Neural progenitor cell (in vitro differentiated cells): ENCODE measurements around the gene CTDSP1. TPM values are rescaled to one million over a fixed set of nuclear protein-coding genes. Genes with fewer than 3 reads are reported as not detected.

Experiments used
- DNase-seq: peaks from one replicate; pipeline ENCODE4 v3.0.0-alpha.2; 2016; ENCODE audit warnings: low spot score
- H2AFZ ChIP-seq: fragments of 200-600 bp; sonication (generic); replicated peaks from 2 replicates; pipeline ENCODE4 v1.6.1; 2016; ENCODE audit warnings: antibody characterized with exemption
- H3F3A ChIP-seq: fragments of 200-600 bp; sonication (generic); 2 replicates; pipeline ENCODE4 v1.6.1; 2016; ENCODE audit warnings: antibody characterized with exemption, low read depth
- H3K27ac ChIP-seq: fragments of 200-600 bp; sonication (generic); 2 replicates; pipeline ENCODE4 v1.5.1; 2016; ENCODE audit warnings: mild to moderate bottlenecking
- H3K27me3 ChIP-seq: fragments of 200-600 bp; sonication (generic); 2 replicates; pipeline ENCODE4 v1.6.1; 2016; ENCODE audit warnings: mild to moderate bottlenecking, moderate library complexity
- H3K36me3 ChIP-seq: fragments of 200-600 bp; sonication (generic); 2 replicates; pipeline ENCODE4 v1.5.1; 2016
- H3K4me1 ChIP-seq: fragments of 200-600 bp; sonication (generic); 2 replicates; pipeline ENCODE4 v1.6.1; 2016; ENCODE audit warnings: mixed run types
- H3K4me2 ChIP-seq: fragments of 200-600 bp; sonication (generic); 2 replicates; pipeline ENCODE4 v1.6.1; 2016
- H3K4me3 ChIP-seq: fragments of 200-600 bp; sonication (generic); 2 replicates; pipeline ENCODE4 v1.5.1; 2016
- H3K79me2 ChIP-seq: fragments of 200-600 bp; sonication (generic); 2 replicates; pipeline ENCODE4 v1.6.1; 2016; ENCODE audit warnings: low read depth
- H3K9ac ChIP-seq: fragments of 200-600 bp; sonication (generic); 2 replicates; pipeline ENCODE4 v1.6.1; 2016
- H3K9me3 ChIP-seq: fragments of 200-600 bp; sonication (generic); 2 replicates; pipeline ENCODE4 v1.5.1; 2016; ENCODE audit warnings: low read depth
- H4K20me1 ChIP-seq: fragments of 200-600 bp; sonication (generic); 2 replicates; pipeline ENCODE4 v1.6.1; 2016; ENCODE audit warnings: low read depth
- H3K27ac Mint-ChIP-seq: 3 replicates; pipeline ENCODE4 v1.8.0; 2021; ENCODE audit warnings: mixed read lengths
- H3K27me3 Mint-ChIP-seq: 2 replicates; pipeline ENCODE4 v1.8.0; 2022; ENCODE audit warnings: low read depth, mild to moderate bottlenecking, inconsistent platforms, moderate library complexity, mixed read lengths; ENCODE audit not compliant: insufficient read depth
- H3K36me3 Mint-ChIP-seq: 3 replicates; pipeline ENCODE4 v1.8.0; 2021; ENCODE audit warnings: mixed read lengths
- H3K4me1 Mint-ChIP-seq: 3 replicates; pipeline ENCODE4 v1.8.0; 2021; ENCODE audit warnings: mixed read lengths
- H3K4me3 Mint-ChIP-seq: 3 replicates; pipeline ENCODE4 v1.8.0; 2021; ENCODE audit warnings: mild to moderate bottlenecking, moderate library complexity, mixed read lengths
- H3K9me3 Mint-ChIP-seq: 3 replicates; pipeline ENCODE4 v1.8.0; 2020; ENCODE audit warnings: mixed read lengths
- CTCF ChIP-seq: fragments of 200-600 bp; sonication (generic); IDR thresholded peaks from 2 replicates; pipeline ENCODE4 v1.5.1; 2017; ENCODE audit warnings: antibody characterized with exemption, mild to moderate bottlenecking
- EZH2 ChIP-seq: fragments of 200-600 bp; sonication (generic); IDR thresholded peaks from 2 replicates; pipeline ENCODE4 v1.6.1; 2017; ENCODE audit warnings: antibody characterized with exemption, mild to moderate bottlenecking, moderate library complexity
- EZH2phosphoT487 ChIP-seq: fragments of 200-600 bp; sonication (generic); IDR thresholded peaks from 2 replicates; pipeline ENCODE4 v1.6.1; 2017; ENCODE audit warnings: antibody characterized with exemption
- total RNA-seq: library from RNA; depleted of rRNA; stranded (reverse); fragments of >200 nt; gene quantifications from 2 replicates; pipeline ENCODE4 v1.2.3, GENCODE V29; 2015; ENCODE audit warnings: low replicate concordance

CTDSP1 gene
- total RNA-seq, 1 donor from 2014 or later: 31.3 TPM

GRCh38 chr2:218400167-218400929 is 680 bp downstream of the CTDSP1 start:
- H3K4me2 ChIP-seq: peak overlapping the region; percentile 78
- peak; percentile 44 for DNase-seq
- H3K36me3 ChIP-seq: no peaks in the 10 kb centered on the region
- H3K4me3 ChIP-seq: peak overlapping the region; percentile 72
- H3K9me3 Mint-ChIP-seq: no peaks in the 10 kb centered on the region
- no peaks in the 10 kb centered on the region for H3K9me3 ChIP-seq
- H3K27me3 Mint-ChIP-seq: peaks cover 25% of the 10 kb centered on the region
- H3K36me3 Mint-ChIP-seq: peaks cover 10% of the 10 kb centered on the region
- H3K4me1 ChIP-seq: peaks cover 27% of the 10 kb centered on the region
- H3K27me3 ChIP-seq: peaks cover 37% of the 10 kb centered on the region
- peak overlapping the region; percentile 61 for H3K27ac ChIP-seq
- peak overlapping the region; percentile 75 for H3K9ac ChIP-seq
- peak overlapping the region; percentile 96 for H3K4me3 Mint-ChIP-seq
- peaks cover 53% of the 10 kb centered on the region for H3F3A ChIP-seq
- peaks cover 23% of the 10 kb centered on the region for H3K79me2 ChIP-seq
- TF ChIP-seq EZH2phosphoT487 (no peak), EZH2 (no peak), CTCF (no peak)
- peaks cover 14% of the 10 kb centered on the region for H4K20me1 ChIP-seq
- H3K27ac Mint-ChIP-seq: no peak overlapping the region
- peaks cover 27% of the 10 kb centered on the region for H3K4me1 Mint-ChIP-seq
- H2AFZ ChIP-seq: no peak overlapping the region

GRCh38 chr2:218400930-218401881 is 1.5 kb downstream of the CTDSP1 start:
- Mint-ChIP-seq H3K27ac (no peak overlapping the region), H3K36me3 (peaks cover 10% of the 10 kb centered on the region), H3K27me3 (peaks cover 24% of the 10 kb centered on the region), H3K4me3 (peak overlapping the region; percentile 96), H3K9me3 (no peaks in the 10 kb centered on the region), H3K4me1 (peaks cover 30% of the 10 kb centered on the region)
- peak overlapping the region; percentile 72 for H3K4me3 ChIP-seq
- TF ChIP-seq CTCF: no peak
- H3K36me3 ChIP-seq: no peaks in the 10 kb centered on the region
- H4K20me1 ChIP-seq: peaks cover 14% of the 10 kb centered on the region
- H3K4me1 ChIP-seq: peaks cover 30% of the 10 kb centered on the region
- H3K27ac ChIP-seq: no peak overlapping the region
- H2AFZ ChIP-seq: no peak overlapping the region
- H3K9ac ChIP-seq: no peak overlapping the region
- peaks cover 23% of the 10 kb centered on the region for H3K79me2 ChIP-seq
- H3K9me3 ChIP-seq: no peaks in the 10 kb centered on the region
- peaks cover 55% of the 10 kb centered on the region for H3F3A ChIP-seq
- H3K27me3 ChIP-seq: peaks cover 34% of the 10 kb centered on the region
- H3K4me2 ChIP-seq: peak overlapping the region; percentile 78
- peak; percentile 75 for DNase-seq

GRCh38 chr2:218401890-218402289 is 2.2 kb downstream of the CTDSP1 start:
- no peak overlapping the region for H3K4me2 ChIP-seq

More at GRCh38 chr2:218401890-218402289, 2.2 kb downstream of the CTDSP1 start:
- Mint-ChIP-seq H3K4me1 (peaks cover 26% of the 10 kb centered on the region), H3K9me3 (no peaks in the 10 kb centered on the region), H3K36me3 (peaks cover 10% of the 10 kb centered on the region), H3K27ac (no peak overlapping the region), H3K4me3 (peak overlapping the region; percentile 65), H3K27me3 (peaks cover 17% of the 10 kb centered on the region)
- no peak overlapping the region for H2AFZ ChIP-seq
- TF ChIP-seq EZH2phosphoT487 (no peak), CTCF (no peak), EZH2 (no peak)
- DNase-seq: no peak
- H3K9ac ChIP-seq: no peak overlapping the region
- peaks cover 48% of the 10 kb centered on the region for H3F3A ChIP-seq
- H3K27me3 ChIP-seq: peaks cover 28% of the 10 kb centered on the region
- peaks cover 23% of the 10 kb centered on the region for H3K79me2 ChIP-seq
- peaks cover 27% of the 10 kb centered on the region for H3K4me1 ChIP-seq
- H3K9me3 ChIP-seq: no peaks in the 10 kb centered on the region
- no peak overlapping the region for H3K4me3 ChIP-seq
- H3K27ac ChIP-seq: no peak overlapping the region
- H4K20me1 ChIP-seq: peaks cover 14% of the 10 kb centered on the region
- H3K36me3 ChIP-seq: no peaks in the 10 kb centered on the region
